Colonic mucosa (tissue), 4 donors: ENCODE data around the gene SCNM1. TPM values are rescaled to one million over a fixed set of nuclear protein-coding genes. Genes with fewer than 3 reads are reported as not detected.

Experiments used
- DNase-seq: peaks from one replicate; pipeline ENCODE4 v3.0.0-alpha.2; 2020
- H3K27ac ChIP-seq: fragments of 200-600 bp; one replicate; pipeline ENCODE4 v1.8.0; 2021
- H3K27me3 ChIP-seq: fragments of 200-600 bp; one replicate; pipeline ENCODE4 v1.8.0; 2021
- H3K36me3 ChIP-seq: fragments of 200-600 bp; one replicate; pipeline ENCODE4 v1.8.0; 2021
- H3K4me1 ChIP-seq: fragments of 200-600 bp; one replicate; pipeline ENCODE4 v1.8.0; 2021; ENCODE audit warnings: mild to moderate bottlenecking
- H3K4me3 ChIP-seq: fragments of 200-600 bp; one replicate; pipeline ENCODE4 v1.8.0; 2021
- H3K9ac ChIP-seq, 2 donors: one replicate each; pipeline ENCODE4 v1.7.0; 2013; ENCODE audit warnings: control low read depth in 2 of 2, low read depth in 2 of 2, low read length in 2 of 2
- H3K9me3 ChIP-seq: fragments of 200-600 bp; one replicate; pipeline ENCODE4 v1.8.0; 2021
- intact Hi-C: fragments of 100-400 bp; cut with DNase I; formaldehyde crosslinking; loops from one replicate; pipeline ENCODE4 v1.14.1; 2022
- total RNA-seq, 2 donors: library from RNA; stranded (reverse); fragmentation: NEBNext Ultra II Directional in 1 of 2; extraction: Animal tissue kit (Norgen Biotek cat#: 25700) in 1 of 2; gene quantifications; one replicate each; pipeline ENCODE4 v1.2.1, GENCODE V29; 2021
- TF ChIP-seq, protein P1 (sequence below): fragments of 200-600 bp; IDR thresholded peaks from one replicate; pipeline ENCODE4 v1.8.0; 2022; ENCODE audit warnings: antibody characterized with exemption, mild to moderate bottlenecking
- donor health status: healthy.
- donor health status: DM: no; HTN: no; CAD: no.
- donor health status: DM: no; HTN: no; CAD: no.

Gene SCNM1
- total RNA-seq, 2 donors from 2014 or later: 22.7 to 31.8 TPM

DNA sequence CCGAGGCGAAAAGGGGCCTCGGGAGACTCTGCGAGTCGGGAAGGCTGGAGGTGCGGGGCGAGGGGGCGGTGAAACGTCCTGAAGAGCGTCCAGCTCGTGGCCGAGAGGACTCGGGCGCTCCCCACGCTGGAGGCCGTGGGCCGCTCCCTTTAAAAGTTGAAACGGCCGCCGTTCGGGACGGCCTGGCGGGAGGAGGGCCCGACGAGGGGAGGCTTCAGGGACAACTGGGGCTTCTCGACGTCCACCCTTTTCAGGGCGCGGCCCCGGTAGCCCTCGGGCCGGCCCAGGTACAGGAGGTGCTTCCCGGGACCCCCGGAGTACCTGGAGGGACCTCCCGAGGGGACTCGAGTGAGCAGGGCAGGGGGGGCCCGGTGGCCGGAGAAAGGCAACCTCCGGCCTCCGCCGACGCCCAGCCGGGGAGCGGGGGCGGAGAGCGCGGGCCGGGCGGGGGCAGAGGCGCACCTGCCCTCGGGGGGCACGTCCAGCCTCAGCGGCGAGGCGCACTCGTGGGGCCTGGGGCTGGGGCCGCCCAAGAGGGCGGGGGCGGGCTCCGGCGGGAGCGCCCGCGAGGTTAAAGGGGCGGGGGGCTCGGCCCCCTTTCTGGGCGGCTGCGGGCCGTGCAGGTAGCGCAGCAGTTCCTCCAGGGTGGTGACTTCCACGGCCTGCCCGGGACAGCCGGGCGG, 33.5 kb upstream of the SCNM1 start:
- no peaks in the 10 kb centered on the region for H3K36me3 ChIP-seq
- H3K27me3 ChIP-seq: peaks cover 8% of the 10 kb centered on the region
- H3K9ac ChIP-seq: no peak overlapping the region
- H3K27ac ChIP-seq: no peak overlapping the region
- TF ChIP-seq, protein P1, sequence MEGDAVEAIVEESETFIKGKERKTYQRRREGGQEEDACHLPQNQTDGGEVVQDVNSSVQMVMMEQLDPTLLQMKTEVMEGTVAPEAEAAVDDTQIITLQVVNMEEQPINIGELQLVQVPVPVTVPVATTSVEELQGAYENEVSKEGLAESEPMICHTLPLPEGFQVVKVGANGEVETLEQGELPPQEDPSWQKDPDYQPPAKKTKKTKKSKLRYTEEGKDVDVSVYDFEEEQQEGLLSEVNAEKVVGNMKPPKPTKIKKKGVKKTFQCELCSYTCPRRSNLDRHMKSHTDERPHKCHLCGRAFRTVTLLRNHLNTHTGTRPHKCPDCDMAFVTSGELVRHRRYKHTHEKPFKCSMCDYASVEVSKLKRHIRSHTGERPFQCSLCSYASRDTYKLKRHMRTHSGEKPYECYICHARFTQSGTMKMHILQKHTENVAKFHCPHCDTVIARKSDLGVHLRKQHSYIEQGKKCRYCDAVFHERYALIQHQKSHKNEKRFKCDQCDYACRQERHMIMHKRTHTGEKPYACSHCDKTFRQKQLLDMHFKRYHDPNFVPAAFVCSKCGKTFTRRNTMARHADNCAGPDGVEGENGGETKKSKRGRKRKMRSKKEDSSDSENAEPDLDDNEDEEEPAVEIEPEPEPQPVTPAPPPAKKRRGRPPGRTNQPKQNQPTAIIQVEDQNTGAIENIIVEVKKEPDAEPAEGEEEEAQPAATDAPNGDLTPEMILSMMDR: no peak
- intact Hi-C loops: no loop called here
- H3K4me1 ChIP-seq: no peaks in the 10 kb centered on the region
- no peaks in the 10 kb centered on the region for H3K9me3 ChIP-seq
- DNase-seq: no peak
- peak overlapping the region; percentile 27 for H3K4me3 ChIP-seq

DNA sequence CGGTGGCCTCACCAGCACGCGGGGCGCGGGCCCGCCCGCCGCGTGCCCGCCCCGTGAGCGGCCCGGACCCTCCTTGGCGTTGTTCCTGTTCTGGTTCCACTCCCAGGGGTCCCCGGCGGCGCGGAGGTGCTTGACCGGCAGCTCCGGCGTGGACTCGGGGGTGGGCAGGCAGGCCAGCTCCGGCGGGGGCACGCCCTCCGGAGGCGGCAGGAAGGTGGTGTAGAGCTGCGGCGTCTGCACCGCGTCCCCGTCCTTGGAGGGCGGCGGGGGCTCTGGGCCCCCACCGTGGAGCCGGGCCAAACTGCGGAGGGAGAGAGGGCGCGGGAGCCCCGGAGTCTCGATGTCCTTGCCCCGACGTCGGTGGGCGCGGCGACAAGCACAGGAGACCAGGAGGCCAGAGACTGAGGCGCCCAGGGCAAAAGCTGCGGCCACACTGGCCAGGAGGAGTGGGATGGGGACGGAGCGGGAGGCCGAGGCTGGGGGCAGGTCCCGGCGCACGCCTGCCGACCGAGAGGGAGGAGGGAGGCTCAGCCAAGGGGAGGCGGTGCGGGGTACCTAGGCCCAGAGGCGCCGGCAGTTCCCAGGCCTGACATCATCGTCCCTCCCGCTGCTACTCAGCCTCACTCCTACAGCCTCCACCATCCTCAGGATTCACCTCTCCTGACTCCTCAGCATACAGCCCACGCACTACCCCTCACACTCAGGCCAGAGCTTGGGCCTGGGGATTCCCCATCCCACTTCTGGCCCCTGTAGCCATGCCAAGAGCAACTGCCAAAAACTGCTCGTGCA, 32.7 kb upstream of the SCNM1 start:
- Histone ChIP-seq H3K4me1 (no peaks in the 10 kb centered on the region), H3K27ac (no peak overlapping the region), H3K36me3 (no peaks in the 10 kb centered on the region), H3K9me3 (no peaks in the 10 kb centered on the region), H3K4me3 (peak overlapping the region; percentile 27), H3K9ac (no peak overlapping the region), H3K27me3 (peaks cover 8% of the 10 kb centered on the region)
- TF ChIP-seq, protein P1: no peak
- intact Hi-C loops: no loop called here
- DNase-seq: no peak

DNA sequence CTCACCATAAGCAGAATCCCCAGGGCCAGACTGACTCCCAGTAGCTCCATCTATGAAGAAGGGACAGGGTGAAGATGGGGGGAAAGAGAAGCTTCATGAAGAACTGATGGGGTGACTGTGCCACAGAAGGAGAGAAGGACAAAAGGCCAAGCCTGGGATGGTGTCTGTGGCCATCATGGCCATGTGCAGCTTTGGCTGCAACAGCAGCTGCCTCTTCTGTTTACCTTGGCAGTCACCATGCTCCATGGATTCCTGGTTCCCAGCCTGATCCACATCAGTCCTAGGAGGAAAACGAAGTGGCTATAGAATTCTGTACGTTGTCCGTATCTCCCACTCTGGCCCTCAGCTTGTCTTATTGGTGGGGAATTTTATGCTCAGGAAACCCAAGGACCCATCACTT, 31.5 kb upstream of the SCNM1 start:
- no peak overlapping the region for H3K27ac ChIP-seq
- intact Hi-C loops: no loop called here
- no peak for DNase-seq

DNA sequence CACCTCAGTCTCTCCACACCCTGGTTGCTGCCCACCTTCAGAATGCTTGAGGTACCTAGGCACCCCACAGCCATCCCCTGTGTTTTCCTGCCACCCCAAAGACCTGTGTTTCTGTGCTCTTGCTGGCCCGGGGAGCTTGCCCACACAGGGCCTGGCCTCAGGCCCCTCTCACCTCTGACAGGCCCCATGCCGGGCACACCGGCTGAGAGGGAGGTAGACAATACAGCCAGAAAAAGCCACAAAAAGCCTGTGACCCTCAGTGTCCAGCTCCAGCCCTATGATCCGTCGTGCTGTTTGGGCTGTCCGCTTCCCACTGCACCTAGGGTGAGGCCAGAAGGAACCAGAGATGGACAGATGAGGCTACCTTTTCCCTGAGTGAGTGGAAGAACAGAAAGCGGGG, 31.0 kb upstream of the SCNM1 start:
- Histone ChIP-seq H3K27me3 (peaks cover 8% of the 10 kb centered on the region), H3K9ac (no peak overlapping the region), H3K27ac (no peak overlapping the region), H3K4me3 (no peak overlapping the region), H3K4me1 (no peaks in the 10 kb centered on the region), H3K9me3 (no peaks in the 10 kb centered on the region), H3K36me3 (no peaks in the 10 kb centered on the region)
- DNase-seq: no peak
- intact Hi-C loops: no loop called here
- TF ChIP-seq, protein P1: no peak

More for the DNA sequence above, 31.5 kb upstream of the SCNM1 start:
- H3K4me1 ChIP-seq: no peaks in the 10 kb centered on the region
- H3K4me3 ChIP-seq: no peak overlapping the region
- H3K27me3 ChIP-seq: peaks cover 8% of the 10 kb centered on the region
- no peaks in the 10 kb centered on the region for H3K9me3 ChIP-seq
- TF ChIP-seq, protein P1: no peak
- H3K36me3 ChIP-seq: no peaks in the 10 kb centered on the region
- H3K9ac ChIP-seq: no peak overlapping the region

DNA sequence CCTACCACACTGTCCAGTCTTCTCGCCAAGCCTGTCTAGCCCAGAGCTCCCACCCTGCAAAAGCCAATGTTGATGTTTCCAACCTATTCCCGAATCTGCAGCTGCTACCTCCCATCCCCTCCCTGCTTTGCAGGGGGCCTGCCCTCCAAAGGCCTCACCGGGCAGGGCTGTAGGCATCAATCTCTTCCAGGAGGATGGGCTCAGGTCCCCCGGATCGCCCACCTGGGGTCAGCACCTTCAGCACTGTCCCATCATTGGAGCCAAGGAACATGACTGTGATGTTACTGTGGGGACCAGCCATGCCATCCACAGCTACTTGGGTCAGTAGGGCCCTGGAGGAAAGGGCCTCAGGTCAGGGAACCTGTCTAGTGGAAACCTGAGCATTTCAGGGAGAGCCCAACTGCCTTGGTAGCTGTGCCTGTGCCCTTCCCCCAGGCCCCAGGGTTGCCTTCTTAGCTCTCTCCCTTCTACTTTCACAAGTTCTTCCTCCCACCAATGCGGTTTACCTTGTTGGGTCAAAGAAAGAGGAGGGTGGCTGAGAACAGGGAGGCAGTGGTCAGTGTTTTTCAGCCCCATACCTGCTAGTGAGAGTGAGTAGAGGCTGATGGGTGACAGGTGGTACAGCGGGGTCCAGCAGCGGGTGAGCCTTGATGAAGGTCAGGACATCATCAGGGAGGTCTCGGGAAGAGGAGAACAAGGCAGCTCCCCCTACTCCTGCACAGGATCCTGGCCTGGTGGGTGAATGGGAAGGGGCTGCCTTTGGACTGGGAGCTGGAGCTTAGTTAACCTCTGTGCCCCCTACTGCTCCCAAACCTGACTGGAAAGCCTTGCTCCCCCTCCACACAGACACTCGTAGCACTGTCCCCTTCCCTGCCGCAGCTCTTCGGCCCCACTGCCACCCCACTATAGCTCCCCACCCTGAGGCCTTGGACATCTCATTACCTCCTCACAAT, 30.2 kb upstream of the SCNM1 start:
- no peak overlapping the region for H3K4me3 ChIP-seq

More for the DNA sequence above, 30.2 kb upstream of the SCNM1 start:
- TF ChIP-seq, protein P1: no peak
- no peaks in the 10 kb centered on the region for H3K9me3 ChIP-seq
- no peak overlapping the region for H3K27ac ChIP-seq
- intact Hi-C loops: no loop called here
- H3K36me3 ChIP-seq: no peaks in the 10 kb centered on the region
- peaks cover 8% of the 10 kb centered on the region for H3K27me3 ChIP-seq
- no peaks in the 10 kb centered on the region for H3K4me1 ChIP-seq
- no peak for DNase-seq
- no peak overlapping the region for H3K9ac ChIP-seq
